CD8-positive, alpha-beta memory T cell (primary cell): ENCODE data around the gene NHLRC1. TPM values are rescaled to one million over a fixed set of nuclear protein-coding genes. Genes with fewer than 3 reads are reported as not detected.

Experiments
- CTCF ChIA-PET: fragments of 350-600 bp; sonication (Branson Sonifier 250); formaldehyde crosslinking; loops from one replicate; lab custom pipeline; 2021; ENCODE audit warnings: antibody characterized with exemption; lab: Charles Lee
- POLR2A ChIA-PET: fragments of 350-600 bp; sonication (Branson Sonifier 250); formaldehyde crosslinking; loops from one replicate; lab custom pipeline; 2021; ENCODE audit warnings: antibody characterized with exemption; lab: Charles Lee
- DNase-seq, 5 donors: peaks; one replicate each; pipeline versions ENCODE4 v3.0.0 to v3.0.0-alpha.2; 2020 to 2022; ENCODE audit warnings: mixed read lengths in 1 of 5
- H3K27ac ChIP-seq: one replicate; pipeline ENCODE4 v1.7.0; 2013; ENCODE audit warnings: low read depth, mild to moderate bottlenecking, low read length, moderate library complexity
- H3K27me3 ChIP-seq: 2 replicates; pipeline ENCODE4 v1.7.0; 2013; ENCODE audit warnings: low read length, mild to moderate bottlenecking; ENCODE audit not compliant: insufficient read depth, poor library complexity, severe bottlenecking
- H3K36me3 ChIP-seq: 2 replicates; pipeline ENCODE4 v1.7.0; 2013; ENCODE audit warnings: mild to moderate bottlenecking, low read length, moderate library complexity; ENCODE audit not compliant: insufficient read depth
- H3K4me1 ChIP-seq: 2 replicates; pipeline ENCODE4 v1.7.0; 2013; ENCODE audit warnings: mild to moderate bottlenecking, low read length, moderate library complexity; ENCODE audit not compliant: insufficient read depth
- H3K4me3 ChIP-seq: 2 replicates; pipeline ENCODE4 v1.7.0; 2013; ENCODE audit warnings: mild to moderate bottlenecking, low read length
- H3K9me3 ChIP-seq: 2 replicates; pipeline ENCODE4 v1.7.0; 2013; ENCODE audit warnings: mild to moderate bottlenecking, low read length
- H3K27ac Mint-ChIP-seq, 8 donors: one replicate each; pipeline ENCODE4 v1.8.0; 2020 to 2021; ENCODE audit warnings: mixed read lengths in 8 of 8, mild to moderate bottlenecking in 6 of 8, inconsistent platforms in 3 of 8, moderate library complexity in 3 of 8
- H3K27me3 Mint-ChIP-seq, 2 donors: one replicate each; pipeline ENCODE4 v1.8.0; 2020 to 2021; ENCODE audit warnings: mixed read lengths in 2 of 2, mild to moderate bottlenecking in 1 of 2, moderate library complexity in 1 of 2
- H3K36me3 Mint-ChIP-seq, 3 donors: one replicate each; pipeline ENCODE4 v1.8.0; 2020 to 2021; ENCODE audit warnings: mixed read lengths in 3 of 3, inconsistent platforms in 1 of 3, mild to moderate bottlenecking in 1 of 3
- H3K4me1 Mint-ChIP-seq, 3 donors: one replicate each; pipeline ENCODE4 v1.8.0; 2020 to 2021; ENCODE audit warnings: mixed read lengths in 3 of 3, inconsistent platforms in 1 of 3, mild to moderate bottlenecking in 1 of 3
- H3K4me3 Mint-ChIP-seq, 7 donors: one replicate each; pipeline ENCODE4 v1.8.0; 2020 to 2021; ENCODE audit warnings: mixed read lengths in 7 of 7, mild to moderate bottlenecking in 6 of 7, moderate library complexity in 4 of 7, inconsistent platforms in 2 of 7
- H3K9me3 Mint-ChIP-seq, 5 donors: one replicate each; pipeline ENCODE4 v1.8.0; 2020 to 2022; ENCODE audit warnings: mixed read lengths in 5 of 5, mild to moderate bottlenecking in 3 of 5, moderate library complexity in 2 of 5, inconsistent platforms in 1 of 5
- polyA plus RNA-seq: library from polyadenylated mRNA; unstranded; fragments of 300-500 nt; fragmentation: Illumina TruSeq; gene quantifications from one replicate; pipeline ENCODE4 v1.2.3, GENCODE V29; 2021
- total RNA-seq, 2 experiments: library from RNA; stranded (reverse); gene quantifications; one replicate each; pipeline ENCODE4 v1.2.3, GENCODE V29; 2021

NHLRC1 gene
- total and polyA plus RNA-seq, 3 experiments from 2014 or later: 0.24 to 0.81 (median 0.29) TPM

DNA sequence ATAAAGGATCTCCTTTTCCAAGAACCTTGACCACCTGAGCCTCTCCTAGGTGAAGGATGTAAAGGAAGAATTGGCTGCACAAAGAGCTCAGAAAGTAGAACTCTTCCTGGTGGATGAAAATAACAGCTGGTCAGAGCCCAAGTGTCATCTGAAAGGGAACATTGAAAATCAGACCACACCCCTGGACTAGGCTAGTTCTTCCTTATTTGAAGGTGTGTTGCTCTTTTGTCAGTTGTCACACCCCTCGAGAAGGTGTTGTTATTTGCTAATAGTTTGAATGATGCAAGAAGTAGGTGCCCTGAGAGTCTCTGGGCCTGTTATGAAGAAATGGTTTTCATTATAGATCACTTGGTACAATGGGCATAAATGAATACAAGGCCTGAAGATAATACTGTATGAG, 31.1 kb downstream of the NHLRC1 start:
- DNase-seq: no peak
- H3K9me3 Mint-ChIP-seq: peaks cover 3 to 12% (median 8%) of the 10 kb centered on the region in 5 donors
- Histone ChIP-seq H3K4me3 (no peak overlapping the region), H3K9me3 (no peaks in the 10 kb centered on the region), H3K27me3 (no peaks in the 10 kb centered on the region), H3K4me1 (no peaks in the 10 kb centered on the region), H3K36me3 (no peaks in the 10 kb centered on the region), H3K27ac (no peak overlapping the region)
- no peaks in the 10 kb centered on the region for H3K36me3 Mint-ChIP-seq
- ChIA-PET CTCF (no interaction called here), POLR2A (interaction anchor here (0.7 kb wide), 1 partner anchor 31 kb away, joined by 10 read pairs; no protein-coding TSS in a partner anchor)
- H3K4me1 Mint-ChIP-seq: no peaks in the 10 kb centered on the region
- H3K27me3 Mint-ChIP-seq: peaks cover 3 to 12% of the 10 kb centered on the region in 2 donors
- H3K4me3 Mint-ChIP-seq: no peak overlapping the region
- no peak overlapping the region for H3K27ac Mint-ChIP-seq

DNA sequence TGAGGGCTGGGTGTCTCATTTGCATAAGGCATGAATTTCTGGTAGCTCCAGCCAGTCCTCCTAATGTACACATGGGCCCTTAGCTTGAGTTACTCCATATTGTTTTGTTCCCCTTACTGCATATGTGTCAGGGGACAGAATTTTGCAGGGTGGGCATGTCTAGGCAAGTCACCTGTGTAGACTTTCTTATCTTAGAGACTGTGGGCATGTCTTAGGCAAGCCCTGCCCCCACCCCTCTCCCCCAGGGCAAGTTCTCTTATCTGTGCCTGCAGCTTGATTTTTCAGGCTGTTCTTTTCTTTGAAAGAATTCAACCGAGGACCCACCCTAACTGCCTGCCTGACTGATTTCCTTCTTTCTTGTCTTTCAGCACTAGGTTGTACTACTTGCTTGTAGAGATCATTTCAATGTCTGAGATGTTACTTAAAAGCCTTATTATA, 32.1 kb downstream of the NHLRC1 start:
- ChIA-PET CTCF (no interaction called here), POLR2A (no interaction called here)
- H3K27ac Mint-ChIP-seq: no peak overlapping the region
- H3K27ac ChIP-seq: no peak overlapping the region
- H3K36me3 ChIP-seq: no peaks in the 10 kb centered on the region
- H3K4me1 ChIP-seq: no peaks in the 10 kb centered on the region
- H3K9me3 Mint-ChIP-seq: peaks cover 3 to 12% (median 8%) of the 10 kb centered on the region in 5 donors
- no peak for DNase-seq
- no peak overlapping the region for H3K4me3 Mint-ChIP-seq
- no peak overlapping the region for H3K4me3 ChIP-seq
- peaks cover 3 to 20% of the 10 kb centered on the region in 2 donors for H3K27me3 Mint-ChIP-seq
- H3K36me3 Mint-ChIP-seq: no peaks in the 10 kb centered on the region
- H3K4me1 Mint-ChIP-seq: no peaks in the 10 kb centered on the region
- no peaks in the 10 kb centered on the region for H3K27me3 ChIP-seq
- H3K9me3 ChIP-seq: no peaks in the 10 kb centered on the region

DNA sequence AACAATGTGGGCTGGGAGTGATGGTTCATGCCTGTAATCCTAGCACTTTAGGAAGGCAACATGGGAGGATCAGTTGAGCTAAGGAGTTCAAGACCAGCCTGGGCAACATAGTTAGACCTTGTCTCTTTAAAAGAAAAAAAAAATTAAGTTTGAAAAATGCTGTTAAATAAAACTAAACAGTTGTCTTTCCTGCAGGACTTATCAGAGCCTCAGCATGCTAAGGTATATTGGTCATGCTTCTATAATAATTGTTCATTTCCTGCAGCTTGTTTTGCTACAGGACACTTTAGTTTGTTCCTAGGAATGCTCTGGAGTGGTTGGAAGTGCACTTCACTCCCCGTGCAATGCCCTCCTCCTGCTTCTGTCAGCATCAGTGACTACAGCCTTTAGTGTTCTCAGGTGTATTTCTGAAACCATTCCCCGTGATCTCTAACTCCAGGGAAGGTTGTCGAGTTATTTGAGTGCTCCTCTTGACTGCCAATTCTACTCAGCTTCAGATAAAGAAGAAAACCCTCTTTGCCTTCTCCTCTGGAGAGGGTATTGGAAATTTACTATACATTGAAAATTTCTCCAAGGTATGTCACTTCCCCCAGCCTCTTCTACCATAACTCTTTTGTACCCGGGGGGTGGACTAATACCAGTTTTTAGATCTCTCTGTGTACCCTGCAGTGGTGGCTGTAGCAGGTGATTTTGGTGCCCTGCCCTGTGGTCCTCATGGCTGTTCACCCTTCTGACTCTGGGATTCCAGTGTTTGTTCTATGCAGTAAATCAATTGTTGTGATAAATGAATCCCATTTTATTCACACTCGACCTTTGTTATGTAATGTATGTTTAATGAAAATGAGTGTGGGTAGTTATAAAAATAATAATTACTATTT, 33.8 kb downstream of the NHLRC1 start:
- POLR2A ChIA-PET: no interaction called here
- no peak overlapping the region for H3K27ac Mint-ChIP-seq

DNA sequence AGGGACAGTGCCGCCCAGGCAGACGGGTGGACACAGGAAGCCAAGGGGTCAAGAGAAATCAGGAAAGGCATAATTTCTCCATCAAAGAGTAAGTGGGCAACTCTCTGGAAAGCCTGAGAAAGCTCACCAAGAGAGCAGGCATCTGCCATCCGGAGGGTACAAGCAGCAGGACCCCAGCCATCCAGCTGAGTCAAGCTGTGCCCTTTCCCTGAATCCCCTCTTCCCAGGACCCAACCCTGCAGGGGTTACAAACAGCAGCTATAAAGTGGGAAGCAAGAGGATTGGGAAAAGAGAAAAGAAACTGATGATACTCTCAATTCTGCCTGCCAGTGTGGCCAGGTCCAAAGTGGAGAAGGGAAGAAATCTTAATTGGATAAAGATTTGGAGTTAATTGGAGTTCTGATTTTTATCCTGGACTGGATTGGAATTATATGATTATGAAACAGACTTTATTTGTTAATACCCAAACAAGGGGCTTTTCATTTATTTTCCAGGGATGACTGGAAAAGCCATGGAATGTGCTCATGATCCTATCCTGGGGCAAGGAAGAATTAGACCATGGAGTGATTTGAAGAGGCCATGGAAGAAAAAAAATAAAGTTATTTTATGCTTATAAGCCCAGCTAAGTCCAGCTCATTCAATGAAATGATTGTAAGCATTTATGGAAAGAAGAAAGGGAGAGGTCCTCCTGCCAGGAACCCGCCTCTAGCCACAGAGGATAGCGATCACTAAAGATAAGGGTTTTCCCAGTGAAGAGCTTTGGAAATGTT, 34.9 kb downstream of the NHLRC1 start:
- H3K36me3 ChIP-seq: no peaks in the 10 kb centered on the region
- POLR2A ChIA-PET: no interaction called here
- peaks cover 3 to 12% (median 8%) of the 10 kb centered on the region in 5 donors for H3K9me3 Mint-ChIP-seq
- H3K9me3 ChIP-seq: no peaks in the 10 kb centered on the region
- H3K27me3 ChIP-seq: no peaks in the 10 kb centered on the region
- H3K27ac ChIP-seq: no peak overlapping the region
- H3K4me3 Mint-ChIP-seq: no peak overlapping the region
- H3K27me3 Mint-ChIP-seq: peaks cover 3 to 26% of the 10 kb centered on the region in 2 donors
- DNase-seq: no peak
- no peak overlapping the region for H3K4me3 ChIP-seq
- CTCF ChIA-PET: no interaction called here
- H3K36me3 Mint-ChIP-seq: no peaks in the 10 kb centered on the region
- H3K4me1 Mint-ChIP-seq: no peaks in the 10 kb centered on the region
- H3K27ac Mint-ChIP-seq: no peak overlapping the region
- H3K4me1 ChIP-seq: no peaks in the 10 kb centered on the region

More for the DNA sequence above, 33.8 kb downstream of the NHLRC1 start:
- H3K36me3 Mint-ChIP-seq: no peaks in the 10 kb centered on the region
- Histone ChIP-seq H3K4me1 (no peaks in the 10 kb centered on the region), H3K36me3 (no peaks in the 10 kb centered on the region), H3K27ac (no peak overlapping the region), H3K27me3 (no peaks in the 10 kb centered on the region), H3K9me3 (no peaks in the 10 kb centered on the region), H3K4me3 (no peak overlapping the region)
- no peak for DNase-seq
- peaks cover 3 to 12% (median 8%) of the 10 kb centered on the region in 5 donors for H3K9me3 Mint-ChIP-seq
- H3K4me1 Mint-ChIP-seq: no peaks in the 10 kb centered on the region
- CTCF ChIA-PET: no interaction called here
- peaks cover 3 to 26% of the 10 kb centered on the region in 2 donors for H3K27me3 Mint-ChIP-seq
- no peak overlapping the region for H3K4me3 Mint-ChIP-seq

DNA sequence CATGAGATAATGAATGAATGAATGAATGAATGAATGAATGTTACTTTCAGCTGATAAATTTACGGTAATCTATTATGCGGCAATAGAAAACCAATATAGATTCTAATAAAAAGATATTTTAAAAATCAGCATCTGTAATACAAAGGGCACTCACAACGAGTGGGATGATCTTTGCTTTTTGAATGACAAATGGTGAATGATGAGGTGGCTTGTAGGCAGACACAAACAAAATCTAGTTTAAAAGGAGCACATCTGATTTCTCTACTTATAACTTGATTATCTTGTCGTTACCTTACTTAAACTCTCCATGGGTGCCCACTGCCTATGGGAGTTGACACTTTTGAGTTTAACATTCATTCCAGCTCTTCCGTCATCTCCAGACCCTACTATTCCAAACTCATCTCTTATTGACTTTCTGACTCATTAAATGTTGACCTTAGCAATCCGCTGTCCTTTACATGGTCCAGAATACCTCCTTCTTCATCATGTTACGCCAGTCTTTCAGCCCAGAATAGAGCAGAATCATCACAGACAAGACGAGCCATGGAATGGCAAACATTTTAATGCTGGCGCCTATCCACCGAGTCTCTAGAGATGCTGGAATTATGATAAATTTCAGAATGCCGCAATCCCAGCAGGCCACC, 41.3 kb downstream of the NHLRC1 start:
- ChIA-PET CTCF (no interaction called here), POLR2A (no interaction called here)
- Mint-ChIP-seq H3K4me3 (no peak overlapping the region), H3K4me1 (no peaks in the 10 kb centered on the region), H3K27ac (no peak overlapping the region), H3K36me3 (peaks cover 0 to 2% (median 0%) of the 10 kb centered on the region in 3 donors), H3K27me3 (peaks cover 4 to 26% of the 10 kb centered on the region in 2 donors), H3K9me3 (no peaks in the 10 kb centered on the region)
- H3K4me3 ChIP-seq: no peak overlapping the region
- H3K27ac ChIP-seq: no peak overlapping the region
- no peaks in the 10 kb centered on the region for H3K36me3 ChIP-seq
- no peak for DNase-seq
- no peaks in the 10 kb centered on the region for H3K9me3 ChIP-seq
- no peaks in the 10 kb centered on the region for H3K27me3 ChIP-seq
- no peaks in the 10 kb centered on the region for H3K4me1 ChIP-seq

DNA sequence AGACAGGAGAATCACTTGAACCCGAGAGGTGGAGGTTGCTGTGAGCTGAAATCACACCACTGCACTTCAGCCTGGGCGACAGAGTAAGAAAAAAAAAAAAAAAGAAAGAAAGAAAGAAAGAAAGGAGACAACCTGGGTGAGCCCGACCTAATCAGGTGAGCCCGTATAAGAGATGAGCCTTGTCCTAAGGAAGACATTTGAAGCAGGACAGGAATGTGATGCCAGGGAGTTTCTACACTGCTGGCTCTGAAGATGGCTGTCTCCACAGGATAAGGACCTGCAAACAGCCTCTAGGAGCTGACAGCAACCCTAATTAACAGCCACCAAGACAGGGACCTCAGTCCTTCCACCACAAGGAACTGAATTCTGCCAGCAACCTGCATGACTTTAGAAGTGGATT, 41.9 kb downstream of the NHLRC1 start:
- DNase-seq: no peak
- peaks cover 3 to 4% (median 4%) of the 10 kb centered on the region in 5 donors for H3K9me3 Mint-ChIP-seq
- Histone ChIP-seq H3K9me3 (no peaks in the 10 kb centered on the region), H3K4me1 (no peaks in the 10 kb centered on the region), H3K36me3 (no peaks in the 10 kb centered on the region), H3K27me3 (no peaks in the 10 kb centered on the region), H3K27ac (no peak overlapping the region), H3K4me3 (no peak overlapping the region)
- no peaks in the 10 kb centered on the region for H3K4me1 Mint-ChIP-seq
- no peak overlapping the region for H3K27ac Mint-ChIP-seq
- peaks cover 0 to 2% (median 0%) of the 10 kb centered on the region in 3 donors for H3K36me3 Mint-ChIP-seq
- no peak overlapping the region for H3K4me3 Mint-ChIP-seq
- ChIA-PET POLR2A (no interaction called here), CTCF (no interaction called here)
- H3K27me3 Mint-ChIP-seq: peaks cover 4 to 22% of the 10 kb centered on the region in 2 donors

DNA sequence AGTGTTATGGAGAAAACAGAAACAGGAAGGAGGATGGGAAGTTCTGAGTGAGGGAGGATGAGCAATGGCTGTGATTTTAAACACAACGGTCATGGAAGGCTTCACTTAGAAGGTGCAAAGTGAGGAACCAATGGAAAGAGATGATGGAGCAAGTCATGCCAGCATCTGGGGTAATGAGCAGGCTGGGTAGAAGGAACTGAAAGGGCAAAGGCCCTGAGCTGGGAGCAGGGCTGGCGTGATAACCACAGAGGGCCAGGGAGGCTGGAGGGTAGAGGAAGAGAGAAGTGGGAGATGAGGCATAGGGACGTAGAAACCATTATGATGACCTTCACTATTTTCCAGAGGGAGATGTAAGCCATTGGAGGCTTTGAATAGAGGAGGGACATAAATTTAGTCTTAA, 43.6 kb downstream of the NHLRC1 start:
- peaks cover 4 to 15% of the 10 kb centered on the region in 2 donors for H3K27me3 Mint-ChIP-seq
- CTCF ChIA-PET: no interaction called here

More for the DNA sequence above, 43.6 kb downstream of the NHLRC1 start:
- no peak overlapping the region for H3K4me3 Mint-ChIP-seq
- Histone ChIP-seq H3K4me3 (no peak overlapping the region), H3K27ac (no peak overlapping the region), H3K9me3 (no peaks in the 10 kb centered on the region), H3K27me3 (no peaks in the 10 kb centered on the region), H3K36me3 (no peaks in the 10 kb centered on the region), H3K4me1 (no peaks in the 10 kb centered on the region)
- peaks cover 4 to 10% (median 6%) of the 10 kb centered on the region in 5 donors for H3K9me3 Mint-ChIP-seq
- peaks cover 0 to 2% (median 0%) of the 10 kb centered on the region in 3 donors for H3K36me3 Mint-ChIP-seq
- H3K27ac Mint-ChIP-seq: no peak overlapping the region
- DNase-seq: no peak
- POLR2A ChIA-PET: no interaction called here
- H3K4me1 Mint-ChIP-seq: no peaks in the 10 kb centered on the region
